ENCODE measurements around the gene SFMBT1. TPM values are rescaled to one million over a fixed set of nuclear protein-coding genes. Genes with fewer than 3 reads are reported as not detected.
A peak's percentile ranks its signal among the peaks of the same experiment; 100 is the strongest.

Gene SFMBT1
- total RNA-seq, 2 donors from 2014 or later: 18.8 to 32.0 TPM

GRCh38 chr3:52971895-52972294, 74.0 kb downstream of the SFMBT1 start:
- intact Hi-C loops (cut with DNase I, micrococcal nuclease): no loop called here
- no peak for DNase-seq
- ATAC-seq: no peak

- ATAC-seq: no peak
- DNase-seq: no peak
- intact Hi-C loops (cut with DNase I, micrococcal nuclease): no loop called here
Observed at GRCh38 chr3:52967398-52967797, 78.5 kb downstream of the SFMBT1 start.

GRCh38 chr3:52962160-52962559, 83.7 kb downstream of the SFMBT1 start:
- DNase-seq (no peak), ATAC-seq (peak; percentile 99)
- intact Hi-C loops (cut with DNase I, micrococcal nuclease): no loop called here

GRCh38 chr3:52959773-52960172, 86.1 kb downstream of the SFMBT1 start:
- DNase-seq (no peak), ATAC-seq (no peak)
- intact Hi-C loops (cut with DNase I, micrococcal nuclease): no loop called here

GRCh38 chr3:52939600-52939999, 106.3 kb downstream of the SFMBT1 start:
- ATAC-seq (no peak), DNase-seq (no peak)
- intact Hi-C loops (cut with DNase I, micrococcal nuclease): loop anchor here in 1 of 2 donors (10.0 kb wide), 2 partner anchors 85 to 135 kb away; no protein-coding TSS in a partner anchor

GRCh38 chr3:52934630-52935530, 111.0 kb downstream of the SFMBT1 start:
- DNase-seq: peak; percentile 30 to 38
- ATAC-seq: peak; percentile 86
- intact Hi-C loops (cut with DNase I, micrococcal nuclease): loop anchor here in 1 of 2 donors (10.0 kb wide), 2 partner anchors 80 to 140 kb away; no protein-coding TSS in a partner anchor

- intact Hi-C loops (cut with DNase I, micrococcal nuclease): loop anchor here in 1 of 2 donors (10.0 kb wide), 2 partner anchors 77 to 143 kb away; no protein-coding TSS in a partner anchor
- DNase-seq (no peak), ATAC-seq (no peak)
Observed at GRCh38 chr3:52931889-52932288, 114.0 kb downstream of the SFMBT1 start.

- DNase-seq (peak in 1 of 2 donors; percentile 23), ATAC-seq (peak; percentile 80)
- intact Hi-C loops (cut with DNase I, micrococcal nuclease): loop anchor here in 1 of 2 donors (10.0 kb wide), 2 partner anchors 77 to 143 kb away; no protein-coding TSS in a partner anchor
Observed at GRCh38 chr3:52931328-52931727, 114.5 kb downstream of the SFMBT1 start.

GRCh38 chr3:52930748-52931147, 115.1 kb downstream of the SFMBT1 start:
- no peak for DNase-seq
- intact Hi-C loops (cut with DNase I, micrococcal nuclease): loop anchor here in 1 of 2 donors (10.0 kb wide), 2 partner anchors 76 to 144 kb away; no protein-coding TSS in a partner anchor
- ATAC-seq: no peak

- DNase-seq (no peak), ATAC-seq (no peak)
- intact Hi-C loops (cut with DNase I, micrococcal nuclease): no loop called here
Observed at GRCh38 chr3:52926554-52926953, 119.3 kb downstream of the SFMBT1 start.

- ATAC-seq (no peak), DNase-seq (no peak)
- intact Hi-C loops (cut with DNase I, micrococcal nuclease): no loop called here
Observed at GRCh38 chr3:52925405-52926313, 120.2 kb downstream of the SFMBT1 start.

GRCh38 chr3:52923963-52924362, 121.9 kb downstream of the SFMBT1 start:
- DNase-seq: no peak
- intact Hi-C loops (cut with DNase I, micrococcal nuclease): no loop called here
- no peak for ATAC-seq

GRCh38 chr3:52920841-52921240, 125.0 kb downstream of the SFMBT1 start:
- ATAC-seq (no peak), DNase-seq (no peak)
- intact Hi-C loops (cut with DNase I, micrococcal nuclease): no loop called here

- peak; percentile 96 for ATAC-seq
- intact Hi-C loops (cut with DNase I, micrococcal nuclease): no loop called here
- DNase-seq: no peak
Observed at GRCh38 chr3:52917044-52917443, 128.8 kb downstream of the SFMBT1 start.

- no peak for ATAC-seq
- no peak for DNase-seq
- intact Hi-C loops (cut with DNase I, micrococcal nuclease): no loop called here
Observed at GRCh38 chr3:52915294-52915693, 130.6 kb downstream of the SFMBT1 start.

GRCh38 chr3:52912885-52913731, 132.8 kb downstream of the SFMBT1 start:
- intact Hi-C loops (cut with DNase I, micrococcal nuclease): no loop called here
- no peak for DNase-seq
- no peak for ATAC-seq

GRCh38 chr3:52910823-52911222, 135.1 kb downstream of the SFMBT1 start:
- intact Hi-C loops (cut with DNase I, micrococcal nuclease): no loop called here
- no peak for DNase-seq
- no peak for ATAC-seq

- intact Hi-C loops (cut with DNase I, micrococcal nuclease): no loop called here
- ATAC-seq: no peak
- no peak for DNase-seq
Observed at GRCh38 chr3:52907497-52907896, 138.4 kb downstream of the SFMBT1 start.

All from left colon (tissue), 2 donors.